C1 segment of cervical spinal cord (tissue), 14 donors: ENCODE data around the gene GABPA.

Experiments
- DNase-seq, 14 donors: peaks; one replicate each; lab custom pipeline; 2025; lab: John Stamatoyannopoulos, UW

Gene GABPA

GRCh38 chr21:25809013-25809412 is 74.2 kb downstream of the GABPA start:
- DNase-seq, result no peak

GRCh38 chr21:25811186-25811585 is 76.4 kb downstream of the GABPA start:
- DNase-seq, result no peak

GRCh38 chr21:25813917-25814316 is 79.1 kb downstream of the GABPA start:
- DNase-seq, result no peak

GRCh38 chr21:25818121-25818520 is 83.3 kb downstream of the GABPA start:
- no peak for DNase-seq

GRCh38 chr21:25818551-25818950 is 83.8 kb downstream of the GABPA start:
- DNase-seq, result no peak
